GM18519 (cell line): Measurements from ENCODE around the gene MAMLD1.

Experiments used
- ATAC-seq: cut with Tn5 transposase; IDR thresholded peaks from one replicate; pipeline ENCODE4 v1.9.1; 2021; ENCODE audit warnings: mild to moderate bottlenecking, moderate library complexity; ENCODE audit not compliant: unreplicated experiment, low FRiP score

MAMLD1 gene

DNA sequence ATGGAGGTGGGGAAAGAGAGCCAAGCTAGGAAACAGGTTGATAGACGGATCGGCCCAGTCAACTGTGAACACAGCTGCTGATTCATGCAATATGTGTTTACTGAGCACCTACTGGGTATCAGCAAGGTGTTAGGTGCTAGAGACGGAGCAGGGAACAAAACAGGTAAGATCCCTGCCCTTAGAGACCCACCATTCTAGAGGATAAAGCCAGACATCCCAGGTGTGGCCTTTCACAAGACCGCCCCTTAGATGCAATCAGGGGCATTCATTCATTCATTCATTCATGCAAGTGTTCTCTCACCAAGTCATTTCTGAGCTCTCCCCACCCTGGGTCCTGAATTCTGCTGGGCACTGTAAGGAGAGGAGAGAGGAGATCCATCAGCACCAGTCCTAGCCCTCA is 185.1 kb downstream of the MAMLD1 start:
- ATAC-seq: no peak

- ATAC-seq: no peak
Observed at GRCh38 chrX:150548684-150549083, 185.6 kb downstream of the MAMLD1 start.

DNA sequence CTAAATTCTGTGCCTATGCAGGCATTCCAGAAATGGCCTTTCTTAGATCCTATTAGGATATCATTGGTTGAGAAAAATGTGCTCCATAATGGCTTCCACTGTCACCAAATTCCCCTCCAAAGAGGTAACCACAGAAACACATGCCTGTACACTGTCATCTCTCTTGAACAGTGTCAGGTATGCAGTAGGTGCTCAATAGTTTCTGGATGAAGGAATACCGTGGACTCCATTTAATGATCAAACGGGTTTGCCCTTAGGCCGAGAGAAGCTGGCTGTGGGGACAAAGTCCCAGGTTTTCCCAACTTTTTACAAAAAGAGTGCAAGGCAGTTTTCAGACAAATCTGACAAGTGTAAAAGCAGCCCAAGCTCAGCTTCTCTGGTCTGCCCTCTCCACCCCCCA is 188.8 kb downstream of the MAMLD1 start:
- ATAC-seq: no peak

DNA sequence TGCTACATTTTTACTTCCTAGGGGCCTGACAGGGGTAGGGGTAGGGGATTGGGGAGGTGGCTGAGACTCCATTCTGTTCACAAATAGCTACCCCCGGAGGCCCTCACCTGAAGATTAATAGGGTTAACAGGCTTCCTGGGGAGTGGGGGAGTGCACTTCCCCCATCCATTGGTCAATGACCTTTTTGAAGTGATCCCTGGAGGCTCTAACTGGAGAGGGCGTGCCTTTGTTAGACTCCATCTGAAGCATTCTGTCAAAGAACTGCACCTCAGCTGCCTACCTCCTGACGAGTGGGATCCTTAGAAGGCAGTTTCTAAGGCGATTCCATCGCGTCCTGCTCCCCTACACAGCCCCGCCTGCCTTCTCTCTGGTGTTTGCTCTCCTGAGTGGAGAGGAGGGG is 195.3 kb downstream of the MAMLD1 start:
- ATAC-seq: no peak
